Mammary epithelial cell (primary cell): Measurements from ENCODE around the gene POTEH.
"Not testable (repeated sequence)": the region's sequence is repeated elsewhere in the genome, so short reads cannot be mapped to it uniquely, and the experiment has no call there.

ENCODE experiments used
- EZH2 ChIP-seq: IDR thresholded peaks from 2 replicates; pipeline ENCODE4 v1.6.1; 2012; ENCODE audit warnings: low read length, inconsistent platforms, borderline replicate concordance
- TF ChIP-seq, protein P1 (sequence below), 2 donors: IDR thresholded peaks in 1 of 2; conservative IDR thresholded peaks in 1 of 2; 2 replicates each; pipeline ENCODE4 v1.5.1; 2011 to 2012; ENCODE audit warnings: inconsistent platforms in 2 of 2, low read length in 2 of 2, mild to moderate bottlenecking in 2 of 2, control low read depth in 1 of 2, low read depth in 1 of 2; ENCODE audit not compliant: insufficient read depth in 1 of 2; ENCODE audit errors: extremely low read depth in 1 of 2

- TF ChIP-seq, protein P1, sequence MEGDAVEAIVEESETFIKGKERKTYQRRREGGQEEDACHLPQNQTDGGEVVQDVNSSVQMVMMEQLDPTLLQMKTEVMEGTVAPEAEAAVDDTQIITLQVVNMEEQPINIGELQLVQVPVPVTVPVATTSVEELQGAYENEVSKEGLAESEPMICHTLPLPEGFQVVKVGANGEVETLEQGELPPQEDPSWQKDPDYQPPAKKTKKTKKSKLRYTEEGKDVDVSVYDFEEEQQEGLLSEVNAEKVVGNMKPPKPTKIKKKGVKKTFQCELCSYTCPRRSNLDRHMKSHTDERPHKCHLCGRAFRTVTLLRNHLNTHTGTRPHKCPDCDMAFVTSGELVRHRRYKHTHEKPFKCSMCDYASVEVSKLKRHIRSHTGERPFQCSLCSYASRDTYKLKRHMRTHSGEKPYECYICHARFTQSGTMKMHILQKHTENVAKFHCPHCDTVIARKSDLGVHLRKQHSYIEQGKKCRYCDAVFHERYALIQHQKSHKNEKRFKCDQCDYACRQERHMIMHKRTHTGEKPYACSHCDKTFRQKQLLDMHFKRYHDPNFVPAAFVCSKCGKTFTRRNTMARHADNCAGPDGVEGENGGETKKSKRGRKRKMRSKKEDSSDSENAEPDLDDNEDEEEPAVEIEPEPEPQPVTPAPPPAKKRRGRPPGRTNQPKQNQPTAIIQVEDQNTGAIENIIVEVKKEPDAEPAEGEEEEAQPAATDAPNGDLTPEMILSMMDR (conservative IDR thresholded peaks at IDR 0.05 in 1 of 2, IDR thresholded peaks at IDR 0.05 in 1 of 2; ENCODE audit: extremely low read depth in 1 of 2, insufficient read depth in 1 of 2, low read depth in 1 of 2, low read length in 2 of 2): not testable (repeated sequence)
- not testable (repeated sequence) for TF ChIP-seq EZH2
Measured at GRCh38 chr22:15687676-15688075, 2.1 kb upstream of the POTEH start.
